ENCODE data around the gene YIPF5.
A peak's percentile ranks its signal among the peaks of the same experiment; 100 is the strongest.

YIPF5 gene

GRCh38 chr5:144167998-144168397 lies 2.5 kb downstream of the YIPF5 start:
- no peak for TF ChIP-seq CTCF (conservative IDR thresholded peaks at IDR 0.05; ENCODE audit: control insufficient read depth, insufficient read depth, low read depth, low read length)
- DNase-seq (ENCODE audit: low read depth): no peak
- no peak overlapping the region for H3K4me3 ChIP-seq (ENCODE audit: control insufficient read depth, low read depth, low read length)

- DNase-seq (ENCODE audit: low read depth): no peak
- no peak overlapping the region for H3K4me3 ChIP-seq (ENCODE audit: control insufficient read depth, low read depth, low read length)
- no peak for TF ChIP-seq CTCF (conservative IDR thresholded peaks at IDR 0.05; ENCODE audit: control insufficient read depth, insufficient read depth, low read depth, low read length)
Observed at GRCh38 chr5:144166696-144167095, 3.8 kb downstream of the YIPF5 start.

GRCh38 chr5:144162686-144163085 lies 7.8 kb downstream of the YIPF5 start:
- no peak overlapping the region for H3K4me3 ChIP-seq (ENCODE audit: control insufficient read depth, low read depth, low read length)
- peak; percentile 29 for DNase-seq (ENCODE audit: low read depth)
- TF ChIP-seq CTCF (conservative IDR thresholded peaks at IDR 0.05; ENCODE audit: control insufficient read depth, insufficient read depth, low read depth, low read length): no peak

- H3K4me3 ChIP-seq (ENCODE audit: control insufficient read depth, low read depth, low read length): no peak overlapping the region
- TF ChIP-seq CTCF (conservative IDR thresholded peaks at IDR 0.05; ENCODE audit: control insufficient read depth, insufficient read depth, low read depth, low read length): no peak
- no peak for DNase-seq (ENCODE audit: low read depth)
Observed at GRCh38 chr5:144156767-144157171, 13.7 kb downstream of the YIPF5 start.

- TF ChIP-seq CTCF (conservative IDR thresholded peaks at IDR 0.05; ENCODE audit: control insufficient read depth, insufficient read depth, low read depth, low read length): no peak
- no peak for DNase-seq (ENCODE audit: low read depth)
- H3K4me3 ChIP-seq (ENCODE audit: control insufficient read depth, low read depth, low read length): no peak overlapping the region
Observed at GRCh38 chr5:144151026-144151425, 19.4 kb downstream of the YIPF5 start.

- no peak overlapping the region for H3K4me3 ChIP-seq (ENCODE audit: control insufficient read depth, low read depth, low read length)
- TF ChIP-seq CTCF (conservative IDR thresholded peaks at IDR 0.05; ENCODE audit: control insufficient read depth, insufficient read depth, low read depth, low read length): no peak
- no peak for DNase-seq (ENCODE audit: low read depth)
Observed at GRCh38 chr5:144144956-144145751, 25.3 kb downstream of the YIPF5 start.

All from fibroblast of mammary gland (primary cell).